Panc1 (cell line): ENCODE data around the gene TAMALIN. TPM values are rescaled to one million over a fixed set of nuclear protein-coding genes. Genes with fewer than 3 reads are reported as not detected.

Experiments
- ATAC-seq: fragments of 200-7000 bp; cut with Tn5 transposase; 2 replicates; pipeline ENCODE4 v1.9.1; 2020; ENCODE audit warnings: mild to moderate bottlenecking, moderate library complexity
- BruUV-seq: library from RNA; stranded (reverse); fragments of 400-500 nt; replicated peaks from 2 replicates; lab custom pipeline; 2021; lab: Mats Ljungman, UMichigan
- CTCF ChIA-PET: fragments of 300-600 bp; sonication (Branson Sonifier 250); formaldehyde crosslinking; loops from one replicate; lab custom pipeline; 2022; ENCODE audit warnings: antibody characterized with exemption; lab: Charles Lee
- POLR2A ChIA-PET: fragments of 300-600 bp; sonication (Branson Sonifier 250); formaldehyde crosslinking; loops from one replicate; lab custom pipeline; 2022; ENCODE audit warnings: antibody characterized with exemption; lab: Charles Lee
- DNase-seq: peaks from one replicate; pipeline ENCODE4 v3.0.0-alpha.2; 2010; ENCODE audit warnings: low read depth, low spot score
- H3K27ac ChIP-seq: 2 replicates; pipeline ENCODE4 v1.5.1; 2011; ENCODE audit warnings: mild to moderate bottlenecking, low read length, inconsistent platforms
- H3K27me3 ChIP-seq: fragments of 200-500 bp; sonication (Bioruptor generic); 2 replicates; pipeline ENCODE4 v1.6.0; 2014; ENCODE audit warnings: low read length, inconsistent platforms; ENCODE audit not compliant: control insufficient read depth, insufficient read depth
- H3K36me3 ChIP-seq: fragments of 200-500 bp; sonication (Bioruptor generic); 2 replicates; pipeline ENCODE4 v1.5.1; 2014; ENCODE audit warnings: inconsistent platforms, mild to moderate bottlenecking, low read length, moderate library complexity; ENCODE audit not compliant: control insufficient read depth, insufficient read depth
- H3K4me1 ChIP-seq: 2 replicates; pipeline ENCODE4 v1.5.1; 2011; ENCODE audit warnings: inconsistent platforms, mild to moderate bottlenecking, low read length, moderate library complexity; ENCODE audit not compliant: control insufficient read depth, insufficient read depth
- H3K4me3 ChIP-seq, 2 experiments: 2 replicates each; pipeline ENCODE4 v1.5.1; 2011 to 2012; ENCODE audit warnings: low read depth in 2 of 2, low read length in 2 of 2, mild to moderate bottlenecking in 2 of 2, inconsistent platforms in 1 of 2, moderate library complexity in 1 of 2
- H3K9me3 ChIP-seq: fragments of 200-500 bp; sonication (Bioruptor generic); 2 replicates; pipeline ENCODE4 v1.5.1; 2014; ENCODE audit warnings: low read depth, mild to moderate bottlenecking, inconsistent platforms, low read length, moderate library complexity; ENCODE audit not compliant: control insufficient read depth, insufficient read depth
- CTCF ChIP-seq: fragments of 450-650 bp; IDR thresholded peaks from 2 replicates; pipeline ENCODE4 v1.5.1; 2017; ENCODE audit warnings: mild to moderate bottlenecking
- POLR2AphosphoS5 ChIP-seq: IDR thresholded peaks from 2 replicates; pipeline ENCODE4 v1.6.1; 2012; ENCODE audit warnings: mild to moderate bottlenecking, low read depth, low read length, moderate library complexity
- REST ChIP-seq, 2 experiments: IDR thresholded peaks; 2 replicates each; pipeline ENCODE4 v1.6.1; 2011 to 2012; ENCODE audit warnings: low read depth in 2 of 2, control low read depth in 1 of 2, low read length in 1 of 2, mild to moderate bottlenecking in 1 of 2, moderate library complexity in 1 of 2; ENCODE audit not compliant: insufficient read depth in 1 of 2
- SIN3A ChIP-seq: IDR thresholded peaks from 2 replicates; pipeline ENCODE4 v1.6.1; 2012; ENCODE audit warnings: low read depth, mild to moderate bottlenecking, low read length, moderate library complexity, borderline replicate concordance; ENCODE audit not compliant: insufficient read depth
- TCF7L2 ChIP-seq: IDR thresholded peaks from 2 replicates; pipeline ENCODE4 v1.6.1; 2011; ENCODE audit warnings: mild to moderate bottlenecking, low read depth, low read length, inconsistent platforms
- in situ Hi-C: cut with HindIII; loops from 2 replicates; pipeline ENCODE4 v1.10.0; 2016; ENCODE audit warnings: low sequenced_read_pairs, low pct_unique_long_range_greater_than_20kb
- intact Hi-C: fragments of 100-400 bp; cut with micrococcal nuclease; formaldehyde crosslinking; loops from one replicate; pipeline ENCODE4 v1.10.0; 2022; ENCODE audit not compliant: unreplicated experiment
- total RNA-seq: library from RNA; stranded (reverse); gene quantifications from one replicate; pipeline ENCODE4 v1.2.1, GENCODE V29; 2021; ENCODE audit not compliant: unreplicated experiment

TAMALIN gene
- total RNA-seq, 1 experiment from 2014 or later = 0.82 TPM

GRCh38 chr12:51973560-51973959 lies 33.2 kb upstream of the TAMALIN start:
- TF ChIP-seq REST (IDR thresholded peaks at IDR 0.05; ENCODE audit: insufficient read depth in 1 of 2, low read depth in 2 of 2, low read length in 1 of 2) (no peak), SIN3A (no peak), TCF7L2 (no peak), CTCF (no peak), POLR2AphosphoS5 (no peak)
- in situ Hi-C loops (no loop called here), intact Hi-C loops (no loop called here)
- H3K27ac ChIP-seq = no peak overlapping the region
- no peaks in the 10 kb centered on the region for H3K36me3 ChIP-seq
- no peaks in the 10 kb centered on the region for H3K27me3 ChIP-seq
- H3K4me3 ChIP-seq = no peak overlapping the region
- BruUV-seq = no TSS peak
- ChIA-PET CTCF (no interaction called here), POLR2A (no interaction called here)
- no peak for ATAC-seq
- no peaks in the 10 kb centered on the region for H3K9me3 ChIP-seq
- H3K4me1 ChIP-seq = 0 out of 2 replicates have a peak, but pooled peaks cover 4% of the 10 kb centered on the region
- no peak for DNase-seq

GRCh38 chr12:51974646-51975045 lies 32.1 kb upstream of the TAMALIN start:
- Histone ChIP-seq H3K27me3 (no peaks in the 10 kb centered on the region), H3K36me3 (no peaks in the 10 kb centered on the region), H3K4me1 (0 out of 2 replicates have a peak, but pooled peaks cover 4% of the 10 kb centered on the region), H3K27ac (no peak overlapping the region), H3K9me3 (no peaks in the 10 kb centered on the region), H3K4me3 (no peak overlapping the region)
- POLR2A ChIA-PET = interaction anchor here (0.6 kb wide), 1 partner anchor 49 kb away, joined by 11 read pairs; no protein-coding TSS in a partner anchor
- ATAC-seq = no peak
- intact Hi-C loops = no loop called here
- no peak for DNase-seq
- CTCF ChIA-PET = no interaction called here
- BruUV-seq = no TSS peak
- in situ Hi-C loops = no loop called here
- no peak for TF ChIP-seq TCF7L2
- no peak for TF ChIP-seq REST (IDR thresholded peaks at IDR 0.05; ENCODE audit: insufficient read depth in 1 of 2, low read depth in 2 of 2, low read length in 1 of 2)
- no peak for TF ChIP-seq POLR2AphosphoS5
- no peak for TF ChIP-seq CTCF
- TF ChIP-seq SIN3A = no peak
